Prostate gland (tissue), 2 donors: ENCODE data around the gene UCK2.

Source experiments
- POLR2A ChIP-seq: fragments of 450-650 bp; IDR thresholded peaks from one replicate; pipeline ENCODE4 v1.6.1; 2016; ENCODE audit warnings: antibody characterized with exemption, mild to moderate bottlenecking
- POLR2AphosphoS5 ChIP-seq: sonication (generic); formaldehyde crosslinking; IDR thresholded peaks from one replicate; pipeline ENCODE4 v1.6.1; 2017; ENCODE audit warnings: antibody characterized with exemption
- TF ChIP-seq, protein P1 (sequence below), 4 experiments: fragments of 200-600 bp in 2 of 4; fragments of 450-650 bp in 2 of 4; sonication (generic) in 2 of 4; IDR thresholded peaks; 1 replicate in 3 of 4; 2 replicates in 1 of 4; pipeline ENCODE4 v1.5.1; 2016 to 2019; ENCODE audit warnings: antibody characterized with exemption in 4 of 4, mild to moderate bottlenecking in 2 of 4, moderate library complexity in 2 of 4

DNA sequence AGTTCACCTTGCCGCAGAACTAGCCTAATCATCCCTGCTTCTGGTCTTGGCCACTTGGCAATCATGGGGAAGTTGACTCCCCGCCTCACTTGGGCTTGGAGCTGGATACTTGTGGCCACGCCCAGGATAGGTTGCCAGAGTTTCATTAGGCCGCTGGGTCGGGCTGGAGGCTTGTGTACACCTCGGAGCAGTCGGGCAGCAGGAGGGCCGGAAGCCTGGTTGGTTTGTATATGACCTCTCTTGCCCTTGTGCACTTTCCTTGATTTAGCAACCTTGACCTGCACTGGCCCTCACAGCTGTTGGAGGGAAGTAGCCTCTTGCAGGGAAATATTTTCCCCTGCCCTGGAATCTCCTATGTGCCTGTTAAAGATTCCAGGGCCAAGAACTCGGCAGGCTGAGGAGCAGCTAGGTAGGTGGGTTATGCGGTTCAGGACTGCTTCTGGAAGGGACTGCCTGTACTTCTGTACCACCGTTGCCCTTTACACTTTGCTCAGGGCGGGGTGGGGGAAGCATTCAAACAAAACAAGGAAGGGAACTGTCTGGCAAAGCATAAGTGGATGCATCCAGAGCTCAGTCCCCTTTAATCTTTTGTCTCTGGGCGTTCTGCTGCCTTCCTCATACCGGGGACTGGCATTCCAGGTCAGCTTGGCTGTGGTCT, 83.5 kb downstream of the UCK2 start:
- TF ChIP-seq, protein P1, sequence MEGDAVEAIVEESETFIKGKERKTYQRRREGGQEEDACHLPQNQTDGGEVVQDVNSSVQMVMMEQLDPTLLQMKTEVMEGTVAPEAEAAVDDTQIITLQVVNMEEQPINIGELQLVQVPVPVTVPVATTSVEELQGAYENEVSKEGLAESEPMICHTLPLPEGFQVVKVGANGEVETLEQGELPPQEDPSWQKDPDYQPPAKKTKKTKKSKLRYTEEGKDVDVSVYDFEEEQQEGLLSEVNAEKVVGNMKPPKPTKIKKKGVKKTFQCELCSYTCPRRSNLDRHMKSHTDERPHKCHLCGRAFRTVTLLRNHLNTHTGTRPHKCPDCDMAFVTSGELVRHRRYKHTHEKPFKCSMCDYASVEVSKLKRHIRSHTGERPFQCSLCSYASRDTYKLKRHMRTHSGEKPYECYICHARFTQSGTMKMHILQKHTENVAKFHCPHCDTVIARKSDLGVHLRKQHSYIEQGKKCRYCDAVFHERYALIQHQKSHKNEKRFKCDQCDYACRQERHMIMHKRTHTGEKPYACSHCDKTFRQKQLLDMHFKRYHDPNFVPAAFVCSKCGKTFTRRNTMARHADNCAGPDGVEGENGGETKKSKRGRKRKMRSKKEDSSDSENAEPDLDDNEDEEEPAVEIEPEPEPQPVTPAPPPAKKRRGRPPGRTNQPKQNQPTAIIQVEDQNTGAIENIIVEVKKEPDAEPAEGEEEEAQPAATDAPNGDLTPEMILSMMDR (IDR thresholded peaks at IDR 0.05), result no peak
- TF ChIP-seq POLR2A (no peak), POLR2AphosphoS5 (no peak)
